Neuronal stem cell (in vitro differentiated cells): ENCODE results near the gene CLMN.

Experiments used
- DNase-seq: peaks from one replicate; pipeline ENCODE4 v3.0.0-alpha.2; 2013; ENCODE audit warnings: low spot score
- H2AFZ ChIP-seq: one replicate; pipeline ENCODE4 v1.6.1; 2013; ENCODE audit warnings: mild to moderate bottlenecking, low read length, inconsistent platforms
- H2AK5ac ChIP-seq: 2 replicates; pipeline ENCODE4 v1.6.1; 2013; ENCODE audit warnings: low read depth, mild to moderate bottlenecking, inconsistent platforms, low read length, moderate library complexity, mixed read lengths
- H2BK120ac ChIP-seq: 2 replicates; pipeline ENCODE4 v1.6.1; 2013; ENCODE audit warnings: low read depth, mild to moderate bottlenecking, inconsistent platforms, low read length, moderate library complexity, mixed read lengths
- H2BK12ac ChIP-seq: one replicate; pipeline ENCODE4 v1.6.1; 2013; ENCODE audit warnings: low read length, inconsistent platforms
- H2BK15ac ChIP-seq: 2 replicates; pipeline ENCODE4 v1.6.1; 2013; ENCODE audit warnings: mild to moderate bottlenecking, low read length, inconsistent platforms, mixed read lengths
- H2BK5ac ChIP-seq: one replicate; pipeline ENCODE4 v1.6.1; 2013; ENCODE audit warnings: inconsistent platforms, mild to moderate bottlenecking, low read length, moderate library complexity
- H3K14ac ChIP-seq: one replicate; pipeline ENCODE4 v1.6.1; 2013; ENCODE audit warnings: low read length, inconsistent platforms
- H3K18ac ChIP-seq: 2 replicates; pipeline ENCODE4 v1.6.1; 2013; ENCODE audit warnings: low read length, inconsistent platforms
- H3K23ac ChIP-seq: 2 replicates; pipeline ENCODE4 v1.6.1; 2013; ENCODE audit warnings: low read depth, mild to moderate bottlenecking, mixed read lengths, low read length, inconsistent platforms; ENCODE audit not compliant: poor library complexity
- H3K27ac ChIP-seq: replicated peaks from 3 replicates; pipeline ENCODE4 v1.5.1; 2013; ENCODE audit warnings: low read length, inconsistent platforms
- H3K27me3 ChIP-seq, 3 experiments: 2 replicates each; pipeline ENCODE4 v1.6.1; 2013; ENCODE audit warnings: low read length in 3 of 3, mild to moderate bottlenecking in 2 of 3, inconsistent platforms in 1 of 3, low read depth in 1 of 3, mixed read lengths in 1 of 3, moderate library complexity in 1 of 3; ENCODE audit not compliant: control insufficient read depth in 3 of 3, insufficient read depth in 3 of 3
- H3K36me3 ChIP-seq, 2 donors: replicated peaks in 1 of 2; 2 replicates each; pipeline ENCODE4 v1.6.1; 2013; ENCODE audit warnings: low read length in 2 of 2; ENCODE audit not compliant: control insufficient read depth in 2 of 2, insufficient read depth in 2 of 2
- H3K4ac ChIP-seq: 2 replicates; pipeline ENCODE4 v1.6.1; 2013; ENCODE audit warnings: inconsistent platforms, mild to moderate bottlenecking, low read length, moderate library complexity
- H3K4me1 ChIP-seq, 2 donors: 1 replicate in 1 of 2; 2 replicates in 1 of 2; pipeline ENCODE4 v1.6.1; 2013; ENCODE audit warnings: low read length in 2 of 2, low read depth in 1 of 2; ENCODE audit not compliant: control insufficient read depth in 2 of 2, insufficient read depth in 1 of 2
- H3K4me2 ChIP-seq: one replicate; pipeline ENCODE4 v1.6.1; 2013; ENCODE audit warnings: mild to moderate bottlenecking, low read length, inconsistent platforms; ENCODE audit not compliant: insufficient read depth, poor library complexity, severe bottlenecking
- H3K4me3 ChIP-seq, 2 donors: 2 replicates each; pipeline ENCODE4 v1.5.1; 2013; ENCODE audit warnings: low read length in 2 of 2, mild to moderate bottlenecking in 2 of 2, inconsistent platforms in 1 of 2, moderate library complexity in 1 of 2
- H3K79me1 ChIP-seq: one replicate; pipeline ENCODE4 v1.6.1; 2013; ENCODE audit warnings: low read depth, mild to moderate bottlenecking, inconsistent platforms, low read length, moderate library complexity
- H3K9ac ChIP-seq: one replicate; pipeline ENCODE4 v1.6.1; 2013; ENCODE audit warnings: mild to moderate bottlenecking, low read depth, low read length, inconsistent platforms; ENCODE audit not compliant: poor library complexity
- H3K9me3 ChIP-seq, 2 donors: replicated peaks in 1 of 2; 2 replicates each; pipeline versions ENCODE3 to v1.6.1; 2013; ENCODE audit warnings: low read length in 2 of 2, mild to moderate bottlenecking in 2 of 2, inconsistent platforms in 1 of 2, low read depth in 1 of 2, mixed read lengths in 1 of 2, moderate library complexity in 1 of 2; ENCODE audit not compliant: control insufficient read depth in 2 of 2, insufficient read depth in 1 of 2
- H4K8ac ChIP-seq: one replicate; pipeline ENCODE4 v1.6.1; 2013; ENCODE audit warnings: low read depth, mild to moderate bottlenecking, inconsistent platforms, low read length, moderate library complexity
- H4K91ac ChIP-seq: one replicate; pipeline ENCODE4 v1.6.1; 2013; ENCODE audit warnings: low read length, low read depth, mild to moderate bottlenecking, inconsistent platforms; ENCODE audit not compliant: poor library complexity
- WGBS, 2 donors: extraction: QIAGEN DNeasy Blood & Tissue Kit; methylation state at CpG; one replicate each; pipeline ENCODE4 v1.1.7; 2013; ENCODE audit warnings: missing lambda C conversion rate in 2 of 2, mixed read lengths in 1 of 2; ENCODE audit not compliant: insufficient read length in 2 of 2, insufficient replicate concordance in 1 of 2; ENCODE audit errors: extremely low coverage in 2 of 2; 5-methylcytosine and 5-hydroxymethylcytosine counted together

Gene CLMN

DNA sequence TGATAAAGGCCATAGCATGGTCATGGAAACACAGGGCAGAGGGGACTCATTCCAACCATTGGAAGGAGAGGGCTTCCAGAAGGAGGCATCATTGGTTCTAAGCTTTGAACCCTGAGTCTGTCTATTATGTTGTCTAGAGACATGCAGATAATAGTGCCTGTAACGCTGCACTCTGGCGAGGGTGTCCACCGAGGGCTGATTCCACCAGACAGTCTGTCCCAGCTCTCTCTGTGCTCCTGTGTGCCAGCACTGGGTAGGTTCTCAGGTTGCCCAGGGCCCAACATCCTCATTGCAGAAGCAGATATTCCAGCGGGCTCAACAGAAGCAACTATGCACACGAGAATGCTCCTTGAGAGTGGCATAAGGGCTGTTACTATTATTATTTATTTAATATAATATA is 18.7 kb upstream of the CLMN start:
- Histone ChIP-seq H3K27me3 (no peaks in the 10 kb centered on the region), H3K4me2 (no peak overlapping the region), H3K36me3 (no peaks in the 10 kb centered on the region), H2BK12ac (no peak overlapping the region), H3K4me1 (peaks cover 0 to 3% of the 10 kb centered on the region in 2 donors), H3K4ac (no peak overlapping the region), H3K9me3 (peaks cover 0 to 2% of the 10 kb centered on the region in 2 donors), H4K91ac (no peak overlapping the region), H2BK15ac (no peak overlapping the region), H2AFZ (no peak overlapping the region), H4K8ac (no peak overlapping the region), H3K23ac (no peak overlapping the region), H3K18ac (no peak overlapping the region), H2BK5ac (no peak overlapping the region), H3K79me1 (no peaks in the 10 kb centered on the region), H3K4me3 (no peak overlapping the region), H3K14ac (peak overlapping the region; percentile 42), H2BK120ac (no peak overlapping the region), H3K27ac (no peak overlapping the region), H2AK5ac (no peak overlapping the region), H3K9ac (no peak overlapping the region)
- no CpG with 5 or more reads among the region's 5 CpGs for WGBS, 2 donors
- no peak for DNase-seq

DNA sequence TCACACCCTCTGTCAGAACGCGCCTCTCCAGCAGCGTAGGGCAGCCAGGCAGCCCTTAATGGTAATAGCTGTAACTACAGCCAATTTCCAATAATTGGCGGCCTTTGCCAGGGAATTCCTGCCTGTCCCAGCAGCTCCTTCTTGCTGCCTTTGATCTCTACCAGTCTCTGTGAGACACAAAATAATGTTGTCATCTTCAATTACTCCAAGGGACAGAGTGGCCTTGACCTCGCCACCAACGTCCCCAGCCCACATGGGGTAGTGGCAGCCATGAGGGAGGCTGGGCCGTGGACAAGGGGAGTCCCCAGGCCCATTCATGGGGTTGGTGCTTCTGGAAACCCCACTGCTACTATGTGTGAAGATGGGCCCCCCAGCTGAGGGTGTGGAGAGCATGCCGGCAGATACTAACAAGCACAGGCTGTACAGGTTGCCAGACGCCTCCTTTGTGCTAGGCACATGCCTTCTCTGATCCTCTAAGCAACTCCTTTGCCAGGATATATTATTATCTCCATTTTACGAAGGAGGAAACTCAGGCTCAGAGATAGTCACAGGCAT is 17.4 kb upstream of the CLMN start:
- Histone ChIP-seq H2BK12ac (no peak overlapping the region), H3K79me1 (no peaks in the 10 kb centered on the region), H3K18ac (no peak overlapping the region), H3K4me3 (no peak overlapping the region), H2BK5ac (no peak overlapping the region), H2AK5ac (peak overlapping the region; percentile 15), H3K14ac (no peak overlapping the region), H3K4me2 (no peak overlapping the region), H3K4ac (no peak overlapping the region), H3K27me3 (no peaks in the 10 kb centered on the region), H4K8ac (no peak overlapping the region), H3K23ac (no peak overlapping the region), H2BK15ac (no peak overlapping the region), H2AFZ (no peak overlapping the region), H4K91ac (no peak overlapping the region), H3K9me3 (peaks cover 0 to 2% of the 10 kb centered on the region in 2 donors), H3K27ac (no peak overlapping the region), H3K9ac (no peak overlapping the region), H3K4me1 (peaks cover 0 to 3% of the 10 kb centered on the region in 2 donors), H2BK120ac (no peak overlapping the region), H3K36me3 (no peaks in the 10 kb centered on the region)
- no peak for DNase-seq
- no CpG with 5 or more reads among the region's 10 CpGs for WGBS, 2 donors

DNA sequence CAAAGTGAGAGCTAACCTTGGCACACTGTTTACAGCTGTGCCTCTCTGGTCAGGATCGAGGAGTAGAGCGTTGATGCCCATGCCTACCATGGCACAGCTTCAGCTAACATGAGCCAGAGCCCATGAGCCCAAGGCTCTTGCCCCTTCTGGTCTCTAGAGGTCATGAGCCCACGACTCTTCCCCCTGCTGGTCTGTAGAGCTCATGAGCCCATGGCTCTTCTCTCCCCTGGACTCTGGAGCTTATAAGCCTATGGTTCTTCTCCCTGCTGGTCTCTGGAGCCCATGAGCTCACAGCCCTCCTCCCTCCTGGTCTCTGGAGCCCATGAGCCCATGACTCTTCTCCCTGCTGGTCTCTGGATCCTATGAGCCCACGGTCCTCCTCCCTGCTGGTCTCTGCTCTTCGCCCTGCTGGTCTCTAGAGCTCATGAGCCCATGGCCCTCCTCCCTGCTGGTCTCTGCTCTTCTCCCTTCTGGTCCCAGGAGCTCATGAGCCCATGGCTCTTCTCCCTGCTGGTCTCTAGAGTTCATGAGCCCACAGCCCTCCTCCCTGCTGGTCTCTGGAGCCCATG is 16.6 kb upstream of the CLMN start:
- Histone ChIP-seq H2BK12ac (no peak overlapping the region), H2AFZ (no peak overlapping the region), H3K14ac (no peak overlapping the region), H3K4ac (no peak overlapping the region), H3K9ac (no peak overlapping the region), H2BK5ac (no peak overlapping the region), H3K27me3 (no peaks in the 10 kb centered on the region), H2BK120ac (no peak overlapping the region), H3K4me1 (peaks cover 0 to 6% of the 10 kb centered on the region in 2 donors), H3K18ac (peak overlapping the region; percentile 21), H3K27ac (no peak overlapping the region), H4K91ac (no peak overlapping the region), H3K9me3 (peaks cover 0 to 2% of the 10 kb centered on the region in 2 donors), H2AK5ac (no peak overlapping the region), H2BK15ac (no peak overlapping the region), H3K4me3 (no peak overlapping the region), H3K36me3 (no peaks in the 10 kb centered on the region), H3K79me1 (no peaks in the 10 kb centered on the region), H3K23ac (no peak overlapping the region), H3K4me2 (no peak overlapping the region), H4K8ac (no peak overlapping the region)
- no CpG with 5 or more reads among the region's 5 CpGs for WGBS, 2 donors
- DNase-seq, result no peak

DNA sequence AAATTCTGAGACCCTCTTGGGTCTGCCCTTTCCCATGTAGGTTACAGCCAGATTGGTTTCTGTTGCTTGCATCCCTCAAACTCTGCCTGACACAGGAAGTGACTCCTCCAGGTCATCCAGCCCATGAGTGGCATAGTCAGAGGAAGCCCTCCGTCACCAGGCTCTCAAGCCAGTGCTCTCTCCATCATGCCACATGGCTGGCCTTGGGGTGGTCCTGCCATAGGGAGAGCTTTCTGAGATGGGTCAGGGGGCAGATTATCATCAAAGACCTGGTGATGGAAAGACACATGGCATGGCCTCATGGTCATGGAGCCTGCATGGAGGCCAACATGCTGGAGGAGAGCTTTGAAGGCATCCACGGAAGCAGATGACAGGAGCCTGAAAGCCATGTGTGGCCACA is 15.4 kb upstream of the CLMN start:
- H3K4ac ChIP-seq, result no peak overlapping the region
- no peak overlapping the region for H2BK120ac ChIP-seq
- no peak overlapping the region for H2AK5ac ChIP-seq
- H2BK15ac ChIP-seq, result no peak overlapping the region
- H2BK5ac ChIP-seq, result no peak overlapping the region
- H2BK12ac ChIP-seq, result no peak overlapping the region
- no peaks in the 10 kb centered on the region for H3K36me3 ChIP-seq
- no peak overlapping the region for H4K91ac ChIP-seq
- no peak overlapping the region for H3K18ac ChIP-seq
- H3K14ac ChIP-seq, result no peak overlapping the region
- no peak overlapping the region for H3K9ac ChIP-seq
- H3K27me3 ChIP-seq, result no peaks in the 10 kb centered on the region
- peaks cover 0 to 2% of the 10 kb centered on the region in 2 donors for H3K9me3 ChIP-seq
- H3K4me3 ChIP-seq, result no peak overlapping the region
- no peak for DNase-seq
- WGBS, 2 donors, result no CpG with 5 or more reads among the region's 2 CpGs
- no peak overlapping the region for H3K23ac ChIP-seq
- no peak overlapping the region for H3K27ac ChIP-seq
- H3K4me1 ChIP-seq, result peaks cover 0 to 4% of the 10 kb centered on the region in 2 donors
- H3K79me1 ChIP-seq, result no peaks in the 10 kb centered on the region
- H3K4me2 ChIP-seq, result no peak overlapping the region
- H2AFZ ChIP-seq, result no peak overlapping the region
- H4K8ac ChIP-seq, result no peak overlapping the region
